Hepatocyte (in vitro differentiated cells): ENCODE data around the gene RAB26. TPM values are rescaled to one million over a fixed set of nuclear protein-coding genes. Genes with fewer than 3 reads are reported as not detected.

Source experiments
- DNase-seq: peaks from one replicate; pipeline ENCODE4 v3.0.0-alpha.2; 2016; ENCODE audit warnings: low spot score
- H2AFZ ChIP-seq: fragments of 200-600 bp; sonication (generic); 2 replicates; pipeline ENCODE4 v1.6.0; 2016; ENCODE audit warnings: antibody characterized with exemption, mild to moderate bottlenecking
- H3K27ac ChIP-seq: fragments of 200-600 bp; sonication (generic); 2 replicates; pipeline ENCODE4 v1.5.1; 2016; ENCODE audit warnings: mild to moderate bottlenecking
- H3K27me3 ChIP-seq: fragments of 200-600 bp; sonication (generic); 2 replicates; pipeline ENCODE4 v1.6.1; 2016
- H3K36me3 ChIP-seq: fragments of 200-600 bp; sonication (generic); replicated peaks from 2 replicates; pipeline ENCODE4 v1.5.1; 2016; ENCODE audit warnings: low read depth; ENCODE audit not compliant: insufficient read depth
- H3K4me1 ChIP-seq: fragments of 200-600 bp; sonication (generic); 2 replicates; pipeline ENCODE4 v1.5.1; 2016; ENCODE audit warnings: mild to moderate bottlenecking, moderate library complexity; ENCODE audit not compliant: insufficient read depth
- H3K4me2 ChIP-seq: fragments of 200-600 bp; sonication (generic); 2 replicates; pipeline ENCODE4 v1.6.0; 2016
- H3K4me3 ChIP-seq: fragments of 200-600 bp; sonication (generic); 2 replicates; pipeline ENCODE4 v1.5.1; 2016; ENCODE audit warnings: mild to moderate bottlenecking
- H3K79me2 ChIP-seq: fragments of 200-600 bp; sonication (generic); 2 replicates; pipeline ENCODE4 v1.6.0; 2017; ENCODE audit warnings: mild to moderate bottlenecking
- H3K9me2 ChIP-seq: fragments of 200-600 bp; sonication (generic); replicated peaks from 2 replicates; pipeline ENCODE4 v1.6.0; 2017; ENCODE audit warnings: mild to moderate bottlenecking; ENCODE audit not compliant: insufficient read depth
- H3K9me3 ChIP-seq: fragments of 200-600 bp; sonication (generic); 2 replicates; pipeline ENCODE4 v1.5.1; 2016; ENCODE audit warnings: low read depth, mild to moderate bottlenecking
- H4K20me1 ChIP-seq: fragments of 200-600 bp; sonication (generic); 2 replicates; pipeline ENCODE4 v1.6.0; 2016; ENCODE audit warnings: mild to moderate bottlenecking; ENCODE audit not compliant: insufficient read depth, poor library complexity, severe bottlenecking
- CTCF ChIP-seq: fragments of 200-600 bp; sonication (generic); IDR thresholded peaks from 2 replicates; pipeline ENCODE4 v1.5.1; 2016; ENCODE audit warnings: antibody characterized with exemption, mild to moderate bottlenecking; ENCODE audit not compliant: poor library complexity
- EZH2 ChIP-seq: fragments of 200-600 bp; sonication (generic); IDR thresholded peaks from 2 replicates; pipeline ENCODE4 v1.6.1; 2016; ENCODE audit warnings: antibody characterized with exemption, mild to moderate bottlenecking, borderline replicate concordance
- EZH2phosphoT487 ChIP-seq: fragments of 200-600 bp; sonication (generic); IDR thresholded peaks from one replicate; pipeline ENCODE4 v1.6.1; 2018; ENCODE audit warnings: antibody characterized with exemption, mild to moderate bottlenecking, low read depth, moderate library complexity; ENCODE audit not compliant: unreplicated experiment, severe bottlenecking
- WGBS: methylation state at CpG from one replicate; pipeline ENCODE4 v1.1.6; 2016; ENCODE audit warnings: low lambda C conversion rate; ENCODE audit errors: missing lambda C conversion rate; 5-methylcytosine and 5-hydroxymethylcytosine counted together
- polyA plus RNA-seq: library from polyadenylated mRNA; unstranded; fragments of >200 nt; fragmentation: Nextera tagmentation; extraction: Ambion mirVana; gene quantifications from 2 replicates; pipeline ENCODE4 v1.2.1, GENCODE V29; 2016
- total RNA-seq: library from RNA; depleted of rRNA; stranded (reverse); fragments of >200 nt; gene quantifications from 2 replicates; pipeline ENCODE4 v1.2.3, GENCODE V29; 2014

The RAB26 gene
- total and polyA plus RNA-seq, 2 experiments from 2014 or later = 8.3 to 15.0 TPM

GRCh38 chr16:2187212-2187611 is 38.8 kb downstream of the RAB26 start:
- Histone ChIP-seq H3K9me2 (no peaks in the 10 kb centered on the region), H3K36me3 (no peaks in the 10 kb centered on the region), H3K4me2 (no peak overlapping the region), H4K20me1 (no peaks in the 10 kb centered on the region), H3K9me3 (no peaks in the 10 kb centered on the region), H2AFZ (no peak overlapping the region), H3K27me3 (no peaks in the 10 kb centered on the region), H3K4me3 (no peak overlapping the region), H3K4me1 (no peaks in the 10 kb centered on the region), H3K79me2 (no peaks in the 10 kb centered on the region), H3K27ac (no peak overlapping the region)
- 90% methylated on average over 17 of the region's 17 CpGs for WGBS
- TF ChIP-seq EZH2phosphoT487 (no peak), CTCF (no peak), EZH2 (no peak)
- DNase-seq = no peak

GRCh38 chr16:2188395-2188794 is 40.0 kb downstream of the RAB26 start:
- TF ChIP-seq EZH2phosphoT487 = no peak
- WGBS = 92% methylated on average over 7 of the region's 8 CpGs
- Histone ChIP-seq H4K20me1 (no peaks in the 10 kb centered on the region), H3K79me2 (no peaks in the 10 kb centered on the region), H3K27ac (no peak overlapping the region), H3K4me2 (no peak overlapping the region), H3K9me3 (no peaks in the 10 kb centered on the region), H3K27me3 (no peaks in the 10 kb centered on the region), H2AFZ (no peak overlapping the region), H3K36me3 (no peaks in the 10 kb centered on the region), H3K4me3 (no peak overlapping the region), H3K9me2 (no peaks in the 10 kb centered on the region), H3K4me1 (no peaks in the 10 kb centered on the region)
- DNase-seq = no peak

- no peaks in the 10 kb centered on the region for H3K79me2 ChIP-seq
- no peak overlapping the region for H3K4me2 ChIP-seq
- no peaks in the 10 kb centered on the region for H4K20me1 ChIP-seq
- H2AFZ ChIP-seq = no peak overlapping the region
- no peak overlapping the region for H3K27ac ChIP-seq
- H3K36me3 ChIP-seq = no peaks in the 10 kb centered on the region
- no peak for DNase-seq
- no peaks in the 10 kb centered on the region for H3K9me2 ChIP-seq
- no peak overlapping the region for H3K4me3 ChIP-seq
- TF ChIP-seq CTCF = no peak
- TF ChIP-seq EZH2 = no peak
- no peak for TF ChIP-seq EZH2phosphoT487
- H3K27me3 ChIP-seq = no peaks in the 10 kb centered on the region
- no peaks in the 10 kb centered on the region for H3K4me1 ChIP-seq
- 99% methylated on average over 17 of the region's 25 CpGs for WGBS
- H3K9me3 ChIP-seq = no peaks in the 10 kb centered on the region
Measured at GRCh38 chr16:2189252-2189893, 40.9 kb downstream of the RAB26 start.

GRCh38 chr16:2190002-2190658 is 41.7 kb downstream of the RAB26 start:
- no peak overlapping the region for H3K4me3 ChIP-seq
- H3K36me3 ChIP-seq = no peaks in the 10 kb centered on the region
- no peak for DNase-seq
- H3K79me2 ChIP-seq = no peaks in the 10 kb centered on the region
- H3K9me3 ChIP-seq = no peaks in the 10 kb centered on the region
- H3K4me1 ChIP-seq = peaks cover 3% of the 10 kb centered on the region
- no peak overlapping the region for H3K4me2 ChIP-seq
- 93% methylated on average over 21 of the region's 24 CpGs for WGBS
- H3K9me2 ChIP-seq = no peaks in the 10 kb centered on the region
- no peaks in the 10 kb centered on the region for H3K27me3 ChIP-seq
- H2AFZ ChIP-seq = no peak overlapping the region
- TF ChIP-seq EZH2phosphoT487 = no peak
- TF ChIP-seq EZH2 = no peak
- no peak for TF ChIP-seq CTCF
- H3K27ac ChIP-seq = no peak overlapping the region
- H4K20me1 ChIP-seq = no peaks in the 10 kb centered on the region
